ENCODE measurements around the gene RNF213.
A peak's percentile ranks its signal among the peaks of the same experiment; 100 is the strongest.

RNF213 gene

DNA sequence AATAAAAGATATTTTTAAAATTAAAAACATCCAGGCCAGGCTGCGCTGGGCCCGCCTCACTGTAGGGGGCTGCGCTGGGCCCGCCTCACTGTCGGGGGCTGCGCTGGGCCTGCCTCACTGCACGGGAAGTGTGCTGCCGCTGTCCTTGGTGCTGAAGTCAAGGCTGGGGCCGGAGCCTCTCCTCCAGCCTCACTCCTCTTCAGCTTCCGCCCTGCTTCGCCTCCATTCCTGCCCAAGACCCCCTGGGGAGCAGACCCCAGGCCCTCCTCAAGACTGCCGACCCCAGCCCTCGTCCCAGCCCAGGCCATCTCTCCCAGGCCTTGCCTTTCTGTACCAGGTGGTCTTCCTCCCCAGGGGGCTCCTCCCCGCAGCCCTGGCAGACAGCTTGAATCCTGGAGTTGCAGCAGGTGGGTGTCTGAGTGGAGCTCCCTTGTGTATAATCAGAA lies 180.5 kb downstream of the RNF213 start:
- no peaks in the 10 kb centered on the region for H3F3A ChIP-seq (ENCODE audit: low read depth)
- H3K4me1 ChIP-seq (ENCODE audit: insufficient read depth, low read length, poor library complexity, severe bottlenecking), result no peaks in the 10 kb centered on the region
- no peak overlapping the region for H2AFZ ChIP-seq (ENCODE audit: low read length)
- H3K9me2 ChIP-seq (replicated peaks; ENCODE audit: low read depth, low read length), result no peaks in the 10 kb centered on the region
- H4K20me1 ChIP-seq (ENCODE audit: insufficient read depth, low read length, poor library complexity, severe bottlenecking), result no peaks in the 10 kb centered on the region
- no peaks in the 10 kb centered on the region for H3K79me2 ChIP-seq (ENCODE audit: insufficient read depth, low read length)
- no peaks in the 10 kb centered on the region for H3K36me3 ChIP-seq (ENCODE audit: insufficient read depth, low read length)
- no peaks in the 10 kb centered on the region for H3K9me3 ChIP-seq (ENCODE audit: insufficient read depth, low read depth, low read length)
- no peak overlapping the region for H3K4me2 ChIP-seq (ENCODE audit: low read depth, low read length, poor library complexity, severe bottlenecking)
- no peak overlapping the region for H3K4me3 ChIP-seq (ENCODE audit: low read length, poor library complexity, severe bottlenecking)
- no peaks in the 10 kb centered on the region for H3K27me3 ChIP-seq (ENCODE audit: insufficient read depth, low read length, poor library complexity, severe bottlenecking)
- no peak for TF ChIP-seq EZH2phosphoT487 (IDR thresholded peaks at IDR 0.05; ENCODE audit: borderline replicate concordance)
- TF ChIP-seq, protein P1, sequence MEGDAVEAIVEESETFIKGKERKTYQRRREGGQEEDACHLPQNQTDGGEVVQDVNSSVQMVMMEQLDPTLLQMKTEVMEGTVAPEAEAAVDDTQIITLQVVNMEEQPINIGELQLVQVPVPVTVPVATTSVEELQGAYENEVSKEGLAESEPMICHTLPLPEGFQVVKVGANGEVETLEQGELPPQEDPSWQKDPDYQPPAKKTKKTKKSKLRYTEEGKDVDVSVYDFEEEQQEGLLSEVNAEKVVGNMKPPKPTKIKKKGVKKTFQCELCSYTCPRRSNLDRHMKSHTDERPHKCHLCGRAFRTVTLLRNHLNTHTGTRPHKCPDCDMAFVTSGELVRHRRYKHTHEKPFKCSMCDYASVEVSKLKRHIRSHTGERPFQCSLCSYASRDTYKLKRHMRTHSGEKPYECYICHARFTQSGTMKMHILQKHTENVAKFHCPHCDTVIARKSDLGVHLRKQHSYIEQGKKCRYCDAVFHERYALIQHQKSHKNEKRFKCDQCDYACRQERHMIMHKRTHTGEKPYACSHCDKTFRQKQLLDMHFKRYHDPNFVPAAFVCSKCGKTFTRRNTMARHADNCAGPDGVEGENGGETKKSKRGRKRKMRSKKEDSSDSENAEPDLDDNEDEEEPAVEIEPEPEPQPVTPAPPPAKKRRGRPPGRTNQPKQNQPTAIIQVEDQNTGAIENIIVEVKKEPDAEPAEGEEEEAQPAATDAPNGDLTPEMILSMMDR (conservative IDR thresholded peaks at IDR 0.05; ENCODE audit: low read length), result 0 out of 2 replicates have a peak, but pooled peaks have one; percentile 19
- no peak overlapping the region for H3K9ac ChIP-seq (ENCODE audit: low read depth, low read length, poor library complexity, severe bottlenecking)

DNA sequence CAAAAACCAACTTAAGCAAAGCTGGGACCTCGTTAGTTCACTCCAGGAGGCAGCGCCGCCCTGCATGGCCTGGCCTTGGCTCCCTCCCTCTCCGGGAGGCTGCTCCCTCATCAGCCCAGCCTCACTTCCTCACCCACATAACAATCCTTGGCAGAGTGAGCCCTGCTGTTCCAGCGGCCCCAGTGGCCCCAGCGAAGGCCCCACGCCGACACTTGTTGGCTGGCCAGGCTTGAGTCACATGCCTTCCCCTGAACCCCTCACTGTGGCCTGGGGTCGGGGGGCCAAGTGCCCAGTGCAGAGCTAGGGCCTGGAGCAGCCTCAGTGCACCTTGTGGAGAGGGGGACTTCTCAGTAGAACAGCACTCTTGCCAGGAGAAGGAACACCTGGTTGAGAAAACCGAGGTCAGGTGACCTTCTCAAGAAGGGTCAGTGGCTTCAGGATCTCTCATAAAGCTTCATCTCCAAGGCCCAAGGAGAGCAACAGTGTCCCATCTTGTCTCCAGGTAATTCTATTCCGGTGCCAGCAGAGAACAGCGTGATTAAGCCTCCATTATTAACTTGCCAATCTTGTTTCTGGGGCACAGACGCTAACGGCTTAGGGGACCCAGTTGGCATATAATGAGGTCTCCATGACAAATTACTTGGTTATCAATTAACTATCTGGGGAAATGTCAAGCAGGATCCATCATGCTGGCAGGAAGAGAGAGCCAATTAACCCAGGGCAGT lies 181.1 kb downstream of the RNF213 start:
- TF ChIP-seq, protein P1 (conservative IDR thresholded peaks at IDR 0.05; ENCODE audit: low read length), result no peak
- no peak for TF ChIP-seq EZH2phosphoT487 (IDR thresholded peaks at IDR 0.05; ENCODE audit: borderline replicate concordance)
- no peak overlapping the region for H3K9ac ChIP-seq (ENCODE audit: low read depth, low read length, poor library complexity, severe bottlenecking)
- no peaks in the 10 kb centered on the region for H3K9me2 ChIP-seq (replicated peaks; ENCODE audit: low read depth, low read length)
- no peaks in the 10 kb centered on the region for H3K27me3 ChIP-seq (ENCODE audit: insufficient read depth, low read length, poor library complexity, severe bottlenecking)
- H3F3A ChIP-seq (ENCODE audit: low read depth), result no peaks in the 10 kb centered on the region
- no peak overlapping the region for H3K4me3 ChIP-seq (ENCODE audit: low read length, poor library complexity, severe bottlenecking)
- H3K79me2 ChIP-seq (ENCODE audit: insufficient read depth, low read length), result no peaks in the 10 kb centered on the region
- H3K4me2 ChIP-seq (ENCODE audit: low read depth, low read length, poor library complexity, severe bottlenecking), result no peak overlapping the region
- no peaks in the 10 kb centered on the region for H3K4me1 ChIP-seq (ENCODE audit: insufficient read depth, low read length, poor library complexity, severe bottlenecking)
- no peaks in the 10 kb centered on the region for H4K20me1 ChIP-seq (ENCODE audit: insufficient read depth, low read length, poor library complexity, severe bottlenecking)
- no peaks in the 10 kb centered on the region for H3K36me3 ChIP-seq (ENCODE audit: insufficient read depth, low read length)
- H2AFZ ChIP-seq (ENCODE audit: low read length), result no peak overlapping the region
- no peaks in the 10 kb centered on the region for H3K9me3 ChIP-seq (ENCODE audit: insufficient read depth, low read depth, low read length)

DNA sequence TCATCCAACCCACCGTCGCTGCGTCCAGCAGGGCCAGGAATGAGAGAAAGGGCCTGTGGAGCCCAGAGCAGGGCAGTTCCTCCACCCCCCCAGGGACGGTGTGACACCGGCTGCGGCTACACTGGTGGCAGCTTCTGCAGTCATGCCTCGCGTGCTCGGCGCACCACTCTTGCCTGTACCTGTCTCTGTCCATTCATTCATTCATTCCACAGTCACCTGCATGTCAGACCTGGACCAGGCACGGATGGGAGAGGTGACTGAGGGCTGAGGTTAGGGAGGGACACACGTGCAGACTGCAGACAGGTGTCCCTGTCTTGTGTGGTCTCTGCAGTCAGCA lies 181.6 kb downstream of the RNF213 start:
- TF ChIP-seq EZH2phosphoT487 (IDR thresholded peaks at IDR 0.05; ENCODE audit: borderline replicate concordance), result no peak
- TF ChIP-seq, protein P1 (conservative IDR thresholded peaks at IDR 0.05; ENCODE audit: low read length), result no peak
- Histone ChIP-seq H4K20me1 (ENCODE audit: insufficient read depth, low read length, poor library complexity, severe bottlenecking) (no peaks in the 10 kb centered on the region), H3K9me2 (replicated peaks; ENCODE audit: low read depth, low read length) (no peaks in the 10 kb centered on the region), H3K4me3 (ENCODE audit: low read length, poor library complexity, severe bottlenecking) (no peak overlapping the region), H3F3A (ENCODE audit: low read depth) (no peaks in the 10 kb centered on the region), H3K79me2 (ENCODE audit: insufficient read depth, low read length) (no peaks in the 10 kb centered on the region), H3K9me3 (ENCODE audit: insufficient read depth, low read depth, low read length) (no peaks in the 10 kb centered on the region), H3K9ac (ENCODE audit: low read depth, low read length, poor library complexity, severe bottlenecking) (no peak overlapping the region), H3K27me3 (ENCODE audit: insufficient read depth, low read length, poor library complexity, severe bottlenecking) (no peaks in the 10 kb centered on the region), H3K36me3 (ENCODE audit: insufficient read depth, low read length) (no peaks in the 10 kb centered on the region), H2AFZ (ENCODE audit: low read length) (no peak overlapping the region), H3K4me1 (ENCODE audit: insufficient read depth, low read length, poor library complexity, severe bottlenecking) (no peaks in the 10 kb centered on the region), H3K4me2 (ENCODE audit: low read depth, low read length, poor library complexity, severe bottlenecking) (no peak overlapping the region)
